WTC11 (cell line): ENCODE results near the gene RNF145. TPM values are rescaled to one million over a fixed set of nuclear protein-coding genes. Genes with fewer than 3 reads are reported as not detected.

Experiments used
- ATAC-seq: fragments of 200-7000 bp; cut with Tn5 transposase; 2 replicates; pipeline ENCODE4 v1.10.0; 2021; ENCODE audit warnings: mild to moderate bottlenecking, moderate library complexity
- CTCF ChIA-PET: fragments of 300-600 bp; sonication (Branson Sonifier 250); formaldehyde crosslinking; loops from one replicate; lab custom pipeline; 2021; ENCODE audit warnings: antibody characterized with exemption; lab: Charles Lee
- POLR2A ChIA-PET: fragments of 350-600 bp; sonication (Branson Sonifier 250); formaldehyde crosslinking; loops from one replicate; lab custom pipeline; 2021; ENCODE audit warnings: antibody characterized with exemption; lab: Charles Lee
- DNase-seq: peaks from one replicate; pipeline ENCODE4 v3.0.0; 2021; ENCODE audit warnings: low spot score
- H3K27ac Mint-ChIP-seq: 2 replicates; pipeline ENCODE4 v1.8.0; 2021; ENCODE audit warnings: mixed read lengths
- H3K27me3 Mint-ChIP-seq: 2 replicates; pipeline ENCODE4 v1.8.0; 2021; ENCODE audit warnings: low read depth, mild to moderate bottlenecking, moderate library complexity, mixed read lengths
- H3K36me3 Mint-ChIP-seq: 2 replicates; pipeline ENCODE4 v1.8.0; 2021; ENCODE audit warnings: mixed read lengths
- H3K4me1 Mint-ChIP-seq: 2 replicates; pipeline ENCODE4 v1.8.0; 2022; ENCODE audit warnings: mixed read lengths
- H3K4me3 Mint-ChIP-seq: 2 replicates; pipeline ENCODE4 v1.8.0; 2021; ENCODE audit warnings: mild to moderate bottlenecking, moderate library complexity, mixed read lengths
- H3K9me3 Mint-ChIP-seq: 2 replicates; pipeline ENCODE4 v1.8.0; 2021; ENCODE audit warnings: mixed read lengths
- ATF2 ChIP-seq: sonication (generic); formaldehyde crosslinking; IDR thresholded peaks from 2 replicates; pipeline ENCODE4 v1.8.1; 2022; ENCODE audit warnings: low read depth, missing genetic modification reagents, borderline replicate concordance
- CBFB ChIP-seq: sonication (generic); formaldehyde crosslinking; IDR thresholded peaks from 2 replicates; pipeline ENCODE4 v1.8.1; 2022; ENCODE audit warnings: mild to moderate bottlenecking, low read depth, missing genetic modification reagents
- E2F1 ChIP-seq: sonication (generic); formaldehyde crosslinking; IDR thresholded peaks from 2 replicates; pipeline ENCODE4 v1.8.0; 2022; ENCODE audit warnings: mild to moderate bottlenecking, missing genetic modification reagents
- EMX1 ChIP-seq: fragments of 250-450 bp; sonication (Bioruptor Pico); IDR thresholded peaks from 2 replicates; pipeline ENCODE4 v1.8.0; 2021; ENCODE audit warnings: mild to moderate bottlenecking
- ERG ChIP-seq: fragments of 250-450 bp; sonication (Bioruptor Pico); IDR thresholded peaks from 2 replicates; pipeline ENCODE4 v1.8.0; 2021; ENCODE audit warnings: mild to moderate bottlenecking
- GTF2I ChIP-seq: fragments of 250-450 bp; sonication (Bioruptor Pico); conservative IDR thresholded peaks from 2 replicates; pipeline ENCODE4 v1.4.0; 2021; ENCODE audit warnings: mild to moderate bottlenecking
- JAZF1 ChIP-seq: fragments of 250-450 bp; sonication (Bioruptor Pico); IDR thresholded peaks from 2 replicates; pipeline ENCODE4 v1.9.0; 2021; ENCODE audit warnings: moderate library complexity, mild to moderate bottlenecking, inconsistent platforms
- MLX ChIP-seq: sonication (generic); formaldehyde crosslinking; IDR thresholded peaks from 2 replicates; pipeline ENCODE4 v1.8.1; 2023; ENCODE audit warnings: mild to moderate bottlenecking, missing genetic modification reagents, moderate library complexity
- NR2C2 ChIP-seq: sonication (generic); formaldehyde crosslinking; IDR thresholded peaks from 2 replicates; pipeline ENCODE4 v1.8.0; 2022; ENCODE audit warnings: mild to moderate bottlenecking, missing genetic modification reagents
- NR3C1 ChIP-seq: sonication (generic); formaldehyde crosslinking; conservative IDR thresholded peaks from 2 replicates; pipeline ENCODE4 v1.8.1; 2023; ENCODE audit warnings: low read depth, mild to moderate bottlenecking, missing genetic modification reagents
- OVOL2 ChIP-seq: fragments of 250-450 bp; sonication (Bioruptor Pico); IDR thresholded peaks from 2 replicates; pipeline ENCODE4 v1.9.0; 2021; ENCODE audit warnings: mild to moderate bottlenecking, borderline replicate concordance
- SMAD3 ChIP-seq: sonication (generic); formaldehyde crosslinking; IDR thresholded peaks from 2 replicates; pipeline ENCODE4 v1.8.0; 2022; ENCODE audit warnings: missing genetic modification reagents, mild to moderate bottlenecking, borderline replicate concordance
- TEAD1 ChIP-seq: sonication (generic); formaldehyde crosslinking; IDR thresholded peaks from 2 replicates; pipeline ENCODE4 v1.8.0; 2022; ENCODE audit warnings: mild to moderate bottlenecking, missing genetic modification reagents
- ZNF219 ChIP-seq: sonication (generic); formaldehyde crosslinking; IDR thresholded peaks from 2 replicates; pipeline ENCODE4 v1.8.0; 2023; ENCODE audit warnings: missing genetic modification reagents, mild to moderate bottlenecking, borderline replicate concordance
- ZNF263 ChIP-seq: sonication (generic); formaldehyde crosslinking; IDR thresholded peaks from 2 replicates; pipeline ENCODE4 v1.8.1; 2022; ENCODE audit warnings: low read depth, mild to moderate bottlenecking, moderate library complexity, missing genetic modification reagents
- ZNF416 ChIP-seq: fragments of 250-450 bp; sonication (Bioruptor Pico); IDR thresholded peaks from 2 replicates; pipeline ENCODE4 v1.9.0; 2021; ENCODE audit warnings: mild to moderate bottlenecking, inconsistent platforms
- ZSCAN18 ChIP-seq: fragments of 250-450 bp; sonication (Bioruptor Pico); IDR thresholded peaks from 2 replicates; pipeline ENCODE4 v2.1.2; 2022; ENCODE audit warnings: mild to moderate bottlenecking, moderate library complexity
- total RNA-seq: library from RNA; stranded (reverse); gene quantifications from 3 replicates; pipeline ENCODE4 v1.2.3, GENCODE V29; 2021
- TF ChIP-seq, protein P1 (sequence below): sonication (generic); formaldehyde crosslinking; IDR thresholded peaks from 2 replicates; pipeline ENCODE4 v1.8.1; 2022; ENCODE audit warnings: mild to moderate bottlenecking, moderate library complexity, missing genetic modification reagents
- TF ChIP-seq, protein P2 (sequence below): fragments of 250-450 bp; sonication (Bioruptor Pico); IDR thresholded peaks from 2 replicates; pipeline ENCODE4 v1.9.0; 2021; ENCODE audit warnings: mild to moderate bottlenecking
- TF ChIP-seq, protein P3 (sequence below): sonication (generic); formaldehyde crosslinking; IDR thresholded peaks from 2 replicates; pipeline ENCODE4 v1.8.1; 2023; ENCODE audit warnings: mild to moderate bottlenecking, missing genetic modification reagents
- TF ChIP-seq, protein P4 (sequence below): sonication (generic); formaldehyde crosslinking; IDR thresholded peaks from 2 replicates; pipeline ENCODE4 v1.8.0; 2022; ENCODE audit warnings: mild to moderate bottlenecking, missing genetic modification reagents

RNF145 gene
- total RNA-seq, 1 experiment from 2014 or later = 76.8 TPM

DNA sequence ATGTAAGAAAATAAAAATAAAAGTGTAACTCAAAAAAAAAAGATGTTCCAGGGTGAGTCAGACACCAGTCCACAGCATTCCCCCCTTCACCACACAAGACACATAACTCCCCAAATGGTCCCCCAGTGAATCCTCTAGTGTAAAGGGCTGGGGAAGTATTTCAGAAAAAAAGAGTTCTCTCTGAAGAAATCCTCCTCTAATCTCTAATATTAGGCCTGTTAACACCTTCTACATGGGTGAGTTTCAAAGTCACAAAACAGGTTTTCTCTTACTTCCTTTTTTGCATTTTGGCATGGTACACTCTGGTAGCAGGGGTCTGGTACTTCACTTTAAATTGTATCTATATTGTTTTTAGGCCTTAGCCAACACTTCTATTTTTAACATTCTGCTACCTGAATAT, 28.2 kb downstream of the RNF145 start:
- ChIA-PET CTCF (no interaction called here), POLR2A (no interaction called here)
- Mint-ChIP-seq H3K27me3 (no peaks in the 10 kb centered on the region), H3K36me3 (peaks cover 7% of the 10 kb centered on the region), H3K9me3 (no peaks in the 10 kb centered on the region), H3K4me1 (peaks cover 4% of the 10 kb centered on the region; the same call in 1 of the 2 replicates), H3K27ac (no peak overlapping the region), H3K4me3 (no peak overlapping the region)
- TF ChIP-seq ATF2 (CRISPR knock-in tag) = no peak
- TF ChIP-seq ZNF263 (CRISPR knock-in tag) = no peak
- TF ChIP-seq, protein P1, sequence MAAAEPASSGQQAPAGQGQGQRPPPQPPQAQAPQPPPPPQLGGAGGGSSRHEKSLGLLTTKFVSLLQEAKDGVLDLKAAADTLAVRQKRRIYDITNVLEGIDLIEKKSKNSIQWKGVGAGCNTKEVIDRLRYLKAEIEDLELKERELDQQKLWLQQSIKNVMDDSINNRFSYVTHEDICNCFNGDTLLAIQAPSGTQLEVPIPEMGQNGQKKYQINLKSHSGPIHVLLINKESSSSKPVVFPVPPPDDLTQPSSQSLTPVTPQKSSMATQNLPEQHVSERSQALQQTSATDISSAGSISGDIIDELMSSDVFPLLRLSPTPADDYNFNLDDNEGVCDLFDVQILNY (CRISPR knock-in tag) = no peak
- no peak for TF ChIP-seq ERG
- TF ChIP-seq ZSCAN18 (CRISPR knock-in tag) = no peak
- TF ChIP-seq CBFB (CRISPR knock-in tag) = no peak
- TF ChIP-seq MLX (CRISPR knock-in tag) = no peak
- TF ChIP-seq EMX1 (CRISPR knock-in tag) = no peak
- TF ChIP-seq, protein P2, sequence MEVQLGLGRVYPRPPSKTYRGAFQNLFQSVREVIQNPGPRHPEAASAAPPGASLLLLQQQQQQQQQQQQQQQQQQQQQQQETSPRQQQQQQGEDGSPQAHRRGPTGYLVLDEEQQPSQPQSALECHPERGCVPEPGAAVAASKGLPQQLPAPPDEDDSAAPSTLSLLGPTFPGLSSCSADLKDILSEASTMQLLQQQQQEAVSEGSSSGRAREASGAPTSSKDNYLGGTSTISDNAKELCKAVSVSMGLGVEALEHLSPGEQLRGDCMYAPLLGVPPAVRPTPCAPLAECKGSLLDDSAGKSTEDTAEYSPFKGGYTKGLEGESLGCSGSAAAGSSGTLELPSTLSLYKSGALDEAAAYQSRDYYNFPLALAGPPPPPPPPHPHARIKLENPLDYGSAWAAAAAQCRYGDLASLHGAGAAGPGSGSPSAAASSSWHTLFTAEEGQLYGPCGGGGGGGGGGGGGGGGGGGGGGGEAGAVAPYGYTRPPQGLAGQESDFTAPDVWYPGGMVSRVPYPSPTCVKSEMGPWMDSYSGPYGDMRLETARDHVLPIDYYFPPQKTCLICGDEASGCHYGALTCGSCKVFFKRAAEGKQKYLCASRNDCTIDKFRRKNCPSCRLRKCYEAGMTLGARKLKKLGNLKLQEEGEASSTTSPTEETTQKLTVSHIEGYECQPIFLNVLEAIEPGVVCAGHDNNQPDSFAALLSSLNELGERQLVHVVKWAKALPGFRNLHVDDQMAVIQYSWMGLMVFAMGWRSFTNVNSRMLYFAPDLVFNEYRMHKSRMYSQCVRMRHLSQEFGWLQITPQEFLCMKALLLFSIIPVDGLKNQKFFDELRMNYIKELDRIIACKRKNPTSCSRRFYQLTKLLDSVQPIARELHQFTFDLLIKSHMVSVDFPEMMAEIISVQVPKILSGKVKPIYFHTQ (CRISPR knock-in tag) = no peak
- no peak for TF ChIP-seq NR3C1 (CRISPR knock-in tag)
- no peak for TF ChIP-seq TEAD1 (CRISPR knock-in tag)
- no peak for TF ChIP-seq GTF2I (CRISPR knock-in tag)
- TF ChIP-seq NR2C2 = no peak
- no peak for TF ChIP-seq SMAD3 (CRISPR knock-in tag)
- no peak for TF ChIP-seq JAZF1
- TF ChIP-seq ZNF219 (CRISPR knock-in tag) = no peak
- no peak for DNase-seq
- ATAC-seq = no peak

- Mint-ChIP-seq H3K4me1 (peaks cover 1% of the 10 kb centered on the region; the same call in 1 of the 2 replicates), H3K9me3 (no peaks in the 10 kb centered on the region), H3K36me3 (peaks cover 8% of the 10 kb centered on the region), H3K27ac (peak overlapping the region; percentile 48; the same call in 1 of the 2 replicates), H3K4me3 (no peak overlapping the region), H3K27me3 (no peaks in the 10 kb centered on the region)
- DNase-seq (no peak), ATAC-seq (no peak)
- POLR2A ChIA-PET = no interaction called here
- CTCF ChIA-PET = no interaction called here
- TF ChIP-seq, protein P3, sequence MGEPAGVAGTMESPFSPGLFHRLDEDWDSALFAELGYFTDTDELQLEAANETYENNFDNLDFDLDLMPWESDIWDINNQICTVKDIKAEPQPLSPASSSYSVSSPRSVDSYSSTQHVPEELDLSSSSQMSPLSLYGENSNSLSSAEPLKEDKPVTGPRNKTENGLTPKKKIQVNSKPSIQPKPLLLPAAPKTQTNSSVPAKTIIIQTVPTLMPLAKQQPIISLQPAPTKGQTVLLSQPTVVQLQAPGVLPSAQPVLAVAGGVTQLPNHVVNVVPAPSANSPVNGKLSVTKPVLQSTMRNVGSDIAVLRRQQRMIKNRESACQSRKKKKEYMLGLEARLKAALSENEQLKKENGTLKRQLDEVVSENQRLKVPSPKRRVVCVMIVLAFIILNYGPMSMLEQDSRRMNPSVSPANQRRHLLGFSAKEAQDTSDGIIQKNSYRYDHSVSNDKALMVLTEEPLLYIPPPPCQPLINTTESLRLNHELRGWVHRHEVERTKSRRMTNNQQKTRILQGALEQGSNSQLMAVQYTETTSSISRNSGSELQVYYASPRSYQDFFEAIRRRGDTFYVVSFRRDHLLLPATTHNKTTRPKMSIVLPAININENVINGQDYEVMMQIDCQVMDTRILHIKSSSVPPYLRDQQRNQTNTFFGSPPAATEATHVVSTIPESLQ (CRISPR knock-in tag) = no peak
- no peak for TF ChIP-seq ZNF219 (CRISPR knock-in tag)
- TF ChIP-seq, protein P4, sequence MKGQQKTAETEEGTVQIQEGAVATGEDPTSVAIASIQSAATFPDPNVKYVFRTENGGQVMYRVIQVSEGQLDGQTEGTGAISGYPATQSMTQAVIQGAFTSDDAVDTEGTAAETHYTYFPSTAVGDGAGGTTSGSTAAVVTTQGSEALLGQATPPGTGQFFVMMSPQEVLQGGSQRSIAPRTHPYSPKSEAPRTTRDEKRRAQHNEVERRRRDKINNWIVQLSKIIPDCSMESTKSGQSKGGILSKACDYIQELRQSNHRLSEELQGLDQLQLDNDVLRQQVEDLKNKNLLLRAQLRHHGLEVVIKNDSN (CRISPR knock-in tag) = no peak
- TF ChIP-seq OVOL2 (CRISPR knock-in tag) = no peak
- no peak for TF ChIP-seq E2F1
- no peak for TF ChIP-seq ZNF416 (CRISPR knock-in tag)
Observed at GRCh38 chr5:159179529-159180305, 29.6 kb downstream of the RNF145 start.
